ENCODE data around the gene WDFY2. TPM values are rescaled to one million over a fixed set of nuclear protein-coding genes. Genes with fewer than 3 reads are reported as not detected.

WDFY2 gene
- total RNA-seq, 1 donor from 2014 or later = 6.8 TPM

DNA sequence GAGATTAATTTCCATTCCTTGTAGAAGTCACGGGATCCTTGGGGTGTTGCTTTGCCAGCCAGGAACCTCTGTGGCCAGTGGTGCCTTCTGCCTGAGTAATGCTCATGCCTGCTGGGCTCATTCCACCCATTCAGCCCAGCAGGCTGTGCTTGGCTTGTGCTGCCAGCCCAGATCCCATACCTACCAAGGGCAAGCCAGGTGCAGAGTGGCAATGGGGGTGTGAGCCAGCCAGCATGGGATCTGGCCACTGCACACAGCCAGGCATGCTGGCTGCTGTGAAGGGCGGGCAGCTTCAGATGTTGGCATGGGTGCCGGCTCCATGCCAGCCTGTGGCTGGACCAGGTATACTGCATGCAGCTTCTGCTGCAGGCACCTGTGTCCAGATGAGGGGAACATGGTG, 42.5 kb downstream of the WDFY2 start:
- no peaks in the 10 kb centered on the region for H3K9me3 ChIP-seq (ENCODE audit: control insufficient read depth in 3 of 3, low read length in 3 of 3)
- H3K36me3 ChIP-seq (ENCODE audit: control insufficient read depth in 3 of 3, insufficient read depth in 3 of 3, low read length in 3 of 3) = no peaks in the 10 kb centered on the region
- no peak overlapping the region for H3K27ac ChIP-seq (ENCODE audit: low read depth, low read length)
- H3K27me3 ChIP-seq (ENCODE audit: control insufficient read depth in 3 of 3, insufficient read depth in 3 of 3, low read length in 3 of 3) = no peaks in the 10 kb centered on the region
- H3K9ac ChIP-seq (ENCODE audit: low read depth in 1 of 3, low read length in 3 of 3) = no peak overlapping the region
- peaks cover 4 to 20% (median 6%) of the 10 kb centered on the region in 3 donors for H3K4me1 ChIP-seq (ENCODE audit: control insufficient read depth in 3 of 3, insufficient read depth in 3 of 3, low read length in 3 of 3)
- H3K4me3 ChIP-seq (ENCODE audit: low read length in 3 of 3) = no peak overlapping the region

DNA sequence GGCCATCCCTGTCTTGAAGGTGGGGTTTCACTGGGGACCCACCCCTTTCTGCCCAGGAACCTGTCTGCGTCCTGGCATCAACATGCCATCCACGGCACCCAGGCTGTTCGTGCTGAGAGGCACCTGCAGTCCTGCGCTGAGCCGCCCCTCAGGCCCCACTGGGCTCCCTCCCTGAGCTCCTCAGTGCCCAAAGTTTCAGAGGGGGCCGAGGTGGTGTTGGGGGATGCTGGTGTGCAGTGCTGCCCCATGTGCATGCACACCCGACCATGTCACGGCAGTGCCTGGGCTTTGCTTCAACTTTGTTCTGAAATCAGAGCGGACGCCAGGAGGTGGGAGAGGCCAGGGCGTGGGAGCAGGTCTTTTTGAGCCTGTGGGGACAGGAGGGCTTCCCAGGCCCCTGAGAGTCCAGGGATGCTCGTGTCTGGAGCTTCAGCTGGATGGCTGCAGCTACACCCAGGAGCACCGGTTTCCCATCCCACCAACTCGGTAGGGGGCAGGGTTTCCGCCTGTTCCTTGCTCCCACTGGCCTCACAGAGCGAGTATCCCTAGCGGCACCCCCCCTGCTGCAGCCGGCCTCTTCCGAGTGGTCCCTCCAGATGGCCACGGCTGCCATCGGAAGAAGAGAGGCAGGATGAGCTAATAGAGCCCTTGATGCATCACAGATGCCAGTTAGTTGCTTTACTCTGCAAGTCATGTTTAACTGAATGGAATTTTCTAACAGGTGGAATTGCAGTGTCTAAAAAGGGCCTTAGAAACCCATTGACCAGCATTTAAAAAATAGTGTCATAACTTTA, 44.0 kb downstream of the WDFY2 start:
- no peak overlapping the region for H3K4me3 ChIP-seq (ENCODE audit: low read length in 3 of 3)
- no peaks in the 10 kb centered on the region for H3K36me3 ChIP-seq (ENCODE audit: control insufficient read depth in 3 of 3, insufficient read depth in 3 of 3, low read length in 3 of 3)
- H3K9ac ChIP-seq (ENCODE audit: low read depth in 1 of 3, low read length in 3 of 3) = no peak overlapping the region
- H3K4me1 ChIP-seq (ENCODE audit: control insufficient read depth in 3 of 3, insufficient read depth in 3 of 3, low read length in 3 of 3) = peaks cover 6 to 20% (median 10%) of the 10 kb centered on the region in 3 donors
- H3K27ac ChIP-seq (ENCODE audit: low read depth, low read length) = no peak overlapping the region
- no peaks in the 10 kb centered on the region for H3K27me3 ChIP-seq (ENCODE audit: control insufficient read depth in 3 of 3, insufficient read depth in 3 of 3, low read length in 3 of 3)
- no peaks in the 10 kb centered on the region for H3K9me3 ChIP-seq (ENCODE audit: control insufficient read depth in 3 of 3, low read length in 3 of 3)

DNA sequence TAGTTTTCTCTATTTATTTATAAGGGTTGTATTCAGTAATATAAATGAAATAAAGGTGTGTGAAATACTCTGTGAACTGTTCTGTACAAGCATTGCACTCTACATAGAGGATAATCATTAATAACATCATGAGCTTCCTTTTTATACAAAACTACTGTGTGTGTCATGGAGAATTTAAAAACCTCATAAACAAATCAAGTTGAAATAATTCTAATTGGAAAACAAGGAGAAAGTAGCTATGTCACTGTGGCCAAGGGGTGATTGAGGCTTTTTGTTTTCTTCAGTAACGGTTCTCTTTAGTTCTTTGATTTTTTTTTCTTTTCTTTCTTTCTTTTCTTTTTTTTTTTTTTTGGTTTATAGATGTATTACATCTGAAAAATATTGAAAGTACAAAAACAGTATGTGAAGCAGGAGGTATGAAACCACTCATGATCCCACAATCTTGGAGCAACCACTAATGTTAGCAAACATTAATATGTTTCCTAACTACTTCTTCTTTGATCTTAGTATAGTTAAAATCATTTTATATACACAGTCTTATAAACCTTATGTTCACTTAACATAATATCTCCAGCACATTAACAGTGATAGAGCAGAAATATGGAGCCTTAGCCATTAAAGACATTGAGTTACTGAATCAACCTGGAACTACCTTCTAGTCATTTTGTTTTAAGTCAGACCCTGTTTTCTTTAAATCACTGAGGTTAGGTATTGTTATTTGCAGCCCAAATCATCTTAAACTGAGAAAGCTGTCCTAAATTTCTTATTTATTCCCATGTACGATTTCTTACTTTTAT, 45.4 kb downstream of the WDFY2 start:
- Histone ChIP-seq H3K4me3 (ENCODE audit: low read length in 3 of 3) (no peak overlapping the region), H3K9me3 (ENCODE audit: control insufficient read depth in 3 of 3, low read length in 3 of 3) (no peaks in the 10 kb centered on the region), H3K27ac (ENCODE audit: low read depth, low read length) (no peak overlapping the region), H3K36me3 (ENCODE audit: control insufficient read depth in 3 of 3, insufficient read depth in 3 of 3, low read length in 3 of 3) (no peaks in the 10 kb centered on the region), H3K9ac (ENCODE audit: low read depth in 1 of 3, low read length in 3 of 3) (no peak overlapping the region), H3K4me1 (ENCODE audit: control insufficient read depth in 3 of 3, insufficient read depth in 3 of 3, low read length in 3 of 3) (peaks cover 6 to 14% (median 10%) of the 10 kb centered on the region in 3 donors), H3K27me3 (ENCODE audit: control insufficient read depth in 3 of 3, insufficient read depth in 3 of 3, low read length in 3 of 3) (no peaks in the 10 kb centered on the region)

DNA sequence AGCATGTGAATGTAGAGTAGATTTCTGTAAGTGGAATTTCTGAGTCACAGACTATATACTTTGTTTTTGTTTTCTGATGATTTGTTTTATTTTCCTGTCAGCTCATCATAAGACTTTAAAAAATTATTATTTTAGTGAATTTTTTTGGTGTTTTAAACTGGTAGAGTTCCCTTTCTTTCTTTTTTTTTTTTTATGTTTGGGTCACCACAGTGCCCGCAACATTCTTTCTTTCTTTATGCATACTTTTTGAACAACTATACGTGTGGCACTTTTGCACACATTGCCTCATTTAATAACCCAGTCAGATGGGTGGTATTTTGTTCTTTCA, 46.0 kb downstream of the WDFY2 start:
- no peaks in the 10 kb centered on the region for H3K9me3 ChIP-seq (ENCODE audit: control insufficient read depth in 3 of 3, low read length in 3 of 3)
- no peak overlapping the region for H3K27ac ChIP-seq (ENCODE audit: low read depth, low read length)
- H3K4me3 ChIP-seq (ENCODE audit: low read length in 3 of 3) = no peak overlapping the region
- H3K4me1 ChIP-seq (ENCODE audit: control insufficient read depth in 3 of 3, insufficient read depth in 3 of 3, low read length in 3 of 3) = peaks cover 6 to 14% (median 10%) of the 10 kb centered on the region in 3 donors
- no peak overlapping the region for H3K9ac ChIP-seq (ENCODE audit: low read depth in 1 of 3, low read length in 3 of 3)
- H3K36me3 ChIP-seq (ENCODE audit: control insufficient read depth in 3 of 3, insufficient read depth in 3 of 3, low read length in 3 of 3) = no peaks in the 10 kb centered on the region
- H3K27me3 ChIP-seq (ENCODE audit: control insufficient read depth in 3 of 3, insufficient read depth in 3 of 3, low read length in 3 of 3) = no peaks in the 10 kb centered on the region

DNA sequence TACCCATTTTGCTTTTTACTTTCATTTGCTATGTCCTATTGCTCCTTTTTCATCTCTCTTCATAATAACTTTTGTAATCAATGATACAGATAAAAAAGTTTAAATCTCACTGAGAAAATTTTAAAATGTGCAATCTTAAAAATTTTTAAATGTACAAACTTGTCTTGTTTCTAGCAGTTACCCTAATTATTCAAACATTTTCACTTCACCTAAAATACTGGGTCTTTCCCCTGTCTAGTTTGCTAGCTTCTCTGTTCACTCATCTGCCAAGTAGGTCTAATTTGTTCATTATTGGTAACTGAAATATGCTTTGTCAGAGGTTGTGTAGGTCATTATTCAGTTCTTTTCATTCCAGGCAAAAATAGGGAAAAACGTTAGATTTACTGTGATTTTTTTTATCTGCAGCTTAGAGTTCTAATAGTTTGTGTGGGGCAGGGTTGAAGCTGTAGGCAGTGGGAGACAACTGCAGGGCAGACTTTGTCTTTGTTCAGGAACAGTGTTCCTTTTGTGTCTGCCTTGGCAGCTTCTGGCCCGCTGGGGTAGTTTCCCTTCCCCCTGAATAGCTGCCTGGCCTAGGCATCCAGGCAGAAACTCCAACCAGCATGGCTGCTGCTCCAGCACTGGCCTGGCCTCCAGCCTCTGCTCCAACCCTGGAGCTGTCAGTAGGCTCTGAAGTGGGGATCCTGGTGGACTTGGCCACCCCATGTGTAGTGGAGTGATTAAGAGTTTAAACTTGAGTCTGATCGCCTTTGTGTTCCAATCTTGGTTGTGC, 48.5 kb downstream of the WDFY2 start:
- Histone ChIP-seq H3K27ac (ENCODE audit: low read depth, low read length) (no peak overlapping the region), H3K4me3 (ENCODE audit: low read length in 3 of 3) (no peak overlapping the region), H3K9me3 (ENCODE audit: control insufficient read depth in 3 of 3, low read length in 3 of 3) (no peaks in the 10 kb centered on the region), H3K9ac (ENCODE audit: low read depth in 1 of 3, low read length in 3 of 3) (peak overlapping the region in 1 of 3 donors; percentile 21), H3K36me3 (ENCODE audit: control insufficient read depth in 3 of 3, insufficient read depth in 3 of 3, low read length in 3 of 3) (no peaks in the 10 kb centered on the region), H3K4me1 (ENCODE audit: control insufficient read depth in 3 of 3, insufficient read depth in 3 of 3, low read length in 3 of 3) (peaks cover 0 to 6% (median 0%) of the 10 kb centered on the region in 3 donors), H3K27me3 (ENCODE audit: control insufficient read depth in 3 of 3, insufficient read depth in 3 of 3, low read length in 3 of 3) (no peaks in the 10 kb centered on the region)

DNA sequence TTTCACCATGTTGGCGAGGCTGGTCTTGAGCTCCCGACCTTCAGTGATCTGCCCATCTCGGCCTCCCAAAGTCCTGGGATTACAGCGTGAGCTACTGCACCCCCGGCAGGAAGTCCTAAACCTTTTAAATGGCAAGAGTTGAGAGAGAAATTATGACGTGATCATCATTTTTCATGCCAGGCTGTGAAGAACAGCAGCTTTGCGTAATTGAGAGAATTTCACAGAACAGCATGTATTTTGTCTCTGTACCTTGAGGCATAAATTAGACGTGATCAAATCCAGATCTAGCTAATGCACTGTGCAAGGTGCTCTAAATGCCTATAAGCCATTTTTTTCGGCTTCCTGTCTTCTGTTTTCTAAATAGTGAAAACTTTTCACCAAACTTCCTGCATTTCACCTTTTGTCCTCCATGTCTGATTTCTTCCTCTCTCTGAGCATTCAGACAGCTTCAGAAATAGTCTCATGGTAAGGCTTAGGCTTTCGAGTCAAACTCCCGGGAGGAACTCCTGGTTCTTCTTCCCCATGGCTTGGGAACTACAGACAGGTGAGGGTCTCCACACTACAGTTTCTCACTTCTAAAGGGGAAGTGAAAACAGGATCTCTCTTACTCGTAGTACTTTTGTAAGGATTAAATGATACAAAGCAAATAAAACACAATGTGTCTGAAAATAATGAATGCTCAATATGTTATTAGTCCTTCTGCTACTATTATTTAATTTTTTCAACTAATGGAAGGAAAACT, 51.0 kb downstream of the WDFY2 start:
- Histone ChIP-seq H3K9me3 (ENCODE audit: control insufficient read depth in 3 of 3, low read length in 3 of 3) (no peaks in the 10 kb centered on the region), H3K27me3 (ENCODE audit: control insufficient read depth in 3 of 3, insufficient read depth in 3 of 3, low read length in 3 of 3) (no peaks in the 10 kb centered on the region), H3K9ac (ENCODE audit: low read depth in 1 of 3, low read length in 3 of 3) (no peak overlapping the region), H3K4me1 (ENCODE audit: control insufficient read depth in 3 of 3, insufficient read depth in 3 of 3, low read length in 3 of 3) (peaks cover 0 to 12% (median 0%) of the 10 kb centered on the region in 3 donors), H3K36me3 (ENCODE audit: control insufficient read depth in 3 of 3, insufficient read depth in 3 of 3, low read length in 3 of 3) (no peaks in the 10 kb centered on the region), H3K4me3 (ENCODE audit: low read length in 3 of 3) (no peak overlapping the region), H3K27ac (ENCODE audit: low read depth, low read length) (no peak overlapping the region)

DNA sequence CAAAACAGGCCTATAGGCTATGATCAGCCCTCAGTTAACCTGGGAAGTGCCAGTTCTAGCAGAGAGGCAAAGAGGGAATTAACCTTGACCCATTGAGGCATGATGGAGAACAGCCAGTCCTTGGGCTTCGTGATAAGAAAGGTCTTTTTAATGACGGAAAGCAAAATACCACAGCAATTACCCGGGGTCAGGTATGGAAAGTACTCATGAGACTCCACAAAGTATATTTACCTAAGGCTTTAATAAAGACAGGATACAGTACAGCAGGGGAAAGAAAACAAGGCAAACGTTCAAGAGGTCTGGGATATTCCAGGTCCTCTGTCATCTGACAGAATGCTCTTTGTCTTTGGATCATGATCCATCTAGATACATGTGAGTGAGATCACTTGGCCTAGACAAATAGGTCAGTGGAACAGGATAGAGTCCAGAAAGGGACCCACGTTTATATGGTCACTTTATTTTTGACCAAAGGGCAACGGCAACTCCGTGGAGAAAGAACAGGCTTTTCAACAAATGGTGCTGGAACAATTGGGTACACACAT, 52.2 kb downstream of the WDFY2 start:
- no peaks in the 10 kb centered on the region for H3K36me3 ChIP-seq (ENCODE audit: control insufficient read depth in 3 of 3, insufficient read depth in 3 of 3, low read length in 3 of 3)
- no peak overlapping the region for H3K9ac ChIP-seq (ENCODE audit: low read depth in 1 of 3, low read length in 3 of 3)
- peaks cover 0 to 12% (median 0%) of the 10 kb centered on the region in 3 donors for H3K4me1 ChIP-seq (ENCODE audit: control insufficient read depth in 3 of 3, insufficient read depth in 3 of 3, low read length in 3 of 3)
- no peaks in the 10 kb centered on the region for H3K27me3 ChIP-seq (ENCODE audit: control insufficient read depth in 3 of 3, insufficient read depth in 3 of 3, low read length in 3 of 3)
- H3K27ac ChIP-seq (ENCODE audit: low read depth, low read length) = no peak overlapping the region
- H3K4me3 ChIP-seq (ENCODE audit: low read length in 3 of 3) = no peak overlapping the region
- H3K9me3 ChIP-seq (ENCODE audit: control insufficient read depth in 3 of 3, low read length in 3 of 3) = no peaks in the 10 kb centered on the region

DNA sequence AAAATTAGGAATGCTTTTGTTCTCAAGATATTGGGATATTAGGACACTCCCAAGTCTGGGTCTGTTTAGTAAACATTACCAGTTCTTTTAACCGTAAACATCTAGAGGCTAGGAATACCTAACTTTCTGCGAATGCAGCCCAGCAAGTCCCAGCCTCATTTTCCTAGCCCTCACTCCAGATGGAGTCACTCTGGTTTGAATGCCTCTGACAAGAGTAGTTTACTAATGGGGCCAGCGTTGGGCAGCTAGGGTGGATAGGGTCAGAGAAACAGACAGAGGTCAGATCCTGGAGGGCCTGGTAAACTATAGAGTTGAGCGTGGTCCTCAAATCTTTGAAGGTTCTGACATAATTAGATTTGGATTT, 53.6 kb downstream of the WDFY2 start:
- Histone ChIP-seq H3K27ac (ENCODE audit: low read depth, low read length) (no peak overlapping the region), H3K9ac (ENCODE audit: low read depth in 1 of 3, low read length in 3 of 3) (no peak overlapping the region), H3K4me3 (ENCODE audit: low read length in 3 of 3) (no peak overlapping the region), H3K36me3 (ENCODE audit: control insufficient read depth in 3 of 3, insufficient read depth in 3 of 3, low read length in 3 of 3) (no peaks in the 10 kb centered on the region), H3K27me3 (ENCODE audit: control insufficient read depth in 3 of 3, insufficient read depth in 3 of 3, low read length in 3 of 3) (no peaks in the 10 kb centered on the region), H3K9me3 (ENCODE audit: control insufficient read depth in 3 of 3, low read length in 3 of 3) (no peaks in the 10 kb centered on the region), H3K4me1 (ENCODE audit: control insufficient read depth in 3 of 3, insufficient read depth in 3 of 3, low read length in 3 of 3) (peaks cover 0 to 10% (median 0%) of the 10 kb centered on the region in 3 donors)

DNA sequence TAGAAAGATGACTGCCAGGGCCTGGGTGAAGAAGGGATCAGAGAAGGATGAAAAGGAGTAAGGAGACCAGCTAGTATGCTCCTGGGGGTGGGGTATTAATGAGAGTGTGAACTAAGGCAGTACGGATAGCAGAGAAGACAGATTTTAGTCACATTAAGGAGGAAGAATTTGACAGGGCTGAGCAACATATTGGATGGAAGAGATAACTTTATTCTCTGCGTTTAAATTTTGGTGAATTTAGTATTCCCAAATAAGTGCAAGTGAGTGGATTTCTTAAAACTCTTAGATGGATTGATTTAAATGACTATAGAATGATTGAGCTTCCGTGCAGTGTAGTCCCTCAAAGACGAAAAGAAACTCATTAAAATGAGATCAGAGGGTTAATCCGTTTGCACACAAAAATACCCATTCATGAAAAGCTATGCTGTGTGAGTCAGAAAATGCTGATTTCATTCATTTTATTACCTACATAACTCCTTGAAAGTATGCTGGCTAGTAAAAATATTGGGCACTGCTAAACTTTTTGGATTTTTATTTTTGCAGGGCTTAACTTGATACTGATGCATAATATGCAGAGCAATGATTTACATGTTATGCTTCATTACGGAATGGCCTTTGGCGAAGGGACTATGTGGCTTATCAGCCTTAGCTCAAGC, 54.1 kb downstream of the WDFY2 start:
- Histone ChIP-seq H3K4me1 (ENCODE audit: control insufficient read depth in 3 of 3, insufficient read depth in 3 of 3, low read length in 3 of 3) (peaks cover 0 to 9% (median 2%) of the 10 kb centered on the region in 3 donors), H3K36me3 (ENCODE audit: control insufficient read depth in 3 of 3, insufficient read depth in 3 of 3, low read length in 3 of 3) (no peaks in the 10 kb centered on the region), H3K27ac (ENCODE audit: low read depth, low read length) (no peak overlapping the region), H3K27me3 (ENCODE audit: control insufficient read depth in 3 of 3, insufficient read depth in 3 of 3, low read length in 3 of 3) (no peaks in the 10 kb centered on the region), H3K9ac (ENCODE audit: low read depth in 1 of 3, low read length in 3 of 3) (no peak overlapping the region), H3K4me3 (ENCODE audit: low read length in 3 of 3) (no peak overlapping the region), H3K9me3 (ENCODE audit: control insufficient read depth in 3 of 3, low read length in 3 of 3) (no peaks in the 10 kb centered on the region)

All from skeletal muscle tissue (tissue), 4 donors.